ENCODE results near the gene PNRC2.
"Not testable (repeated sequence)": the region's sequence is repeated elsewhere in the genome, so short reads cannot be mapped to it uniquely, and the experiment has no call there.

The PNRC2 gene

GRCh38 chr1:23947366-23947765, 12.3 kb upstream of the PNRC2 start:
- no peak for DNase-seq (ENCODE audit: low spot score)
- no peak for FAIRE-seq

- DNase-seq (ENCODE audit: low spot score) (no peak), FAIRE-seq (no peak)
Observed at GRCh38 chr1:23953020-23953419, 6.6 kb upstream of the PNRC2 start.

- no peak for DNase-seq (ENCODE audit: low spot score)
- FAIRE-seq = no peak
Observed at GRCh38 chr1:23957096-23957495, 2.5 kb upstream of the PNRC2 start.

DNA sequence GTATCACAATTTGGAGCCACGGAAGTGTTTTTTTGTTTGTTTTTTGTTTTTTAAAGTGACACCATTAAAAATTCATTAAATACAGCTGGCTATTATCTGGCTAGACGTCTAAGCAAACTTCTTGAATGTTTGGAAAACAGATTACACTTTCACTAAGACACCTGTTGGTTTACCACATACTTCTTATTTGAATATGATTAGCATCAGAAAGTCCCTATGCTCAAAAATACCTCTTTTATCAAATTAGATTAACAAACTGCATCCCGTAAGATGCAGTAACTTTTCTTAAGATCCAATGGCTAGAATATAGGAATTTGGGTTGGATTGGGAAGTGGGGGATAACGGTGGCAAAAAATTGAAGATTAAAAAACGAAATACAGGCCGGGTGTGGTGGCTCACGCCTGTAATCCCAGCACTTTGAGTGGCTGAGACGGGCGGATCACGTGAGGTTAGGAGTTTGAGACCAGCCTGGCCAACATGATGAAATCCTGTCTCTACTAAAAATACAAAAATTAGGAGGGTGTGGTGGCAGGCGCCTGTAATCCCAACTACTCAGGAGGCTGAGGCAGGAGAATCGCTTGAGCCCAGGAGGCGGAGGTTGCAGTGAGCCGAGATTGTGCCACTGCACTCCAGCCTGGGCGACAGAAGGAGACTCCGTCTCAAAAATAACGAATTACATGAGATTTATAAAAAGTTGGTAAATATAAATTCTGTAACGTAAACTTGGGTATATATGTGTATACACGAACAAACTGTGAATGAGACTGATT, 1.4 kb upstream of the PNRC2 start:
- FAIRE-seq; DNase-seq (ENCODE audit: low spot score): not testable (repeated sequence)

DNA sequence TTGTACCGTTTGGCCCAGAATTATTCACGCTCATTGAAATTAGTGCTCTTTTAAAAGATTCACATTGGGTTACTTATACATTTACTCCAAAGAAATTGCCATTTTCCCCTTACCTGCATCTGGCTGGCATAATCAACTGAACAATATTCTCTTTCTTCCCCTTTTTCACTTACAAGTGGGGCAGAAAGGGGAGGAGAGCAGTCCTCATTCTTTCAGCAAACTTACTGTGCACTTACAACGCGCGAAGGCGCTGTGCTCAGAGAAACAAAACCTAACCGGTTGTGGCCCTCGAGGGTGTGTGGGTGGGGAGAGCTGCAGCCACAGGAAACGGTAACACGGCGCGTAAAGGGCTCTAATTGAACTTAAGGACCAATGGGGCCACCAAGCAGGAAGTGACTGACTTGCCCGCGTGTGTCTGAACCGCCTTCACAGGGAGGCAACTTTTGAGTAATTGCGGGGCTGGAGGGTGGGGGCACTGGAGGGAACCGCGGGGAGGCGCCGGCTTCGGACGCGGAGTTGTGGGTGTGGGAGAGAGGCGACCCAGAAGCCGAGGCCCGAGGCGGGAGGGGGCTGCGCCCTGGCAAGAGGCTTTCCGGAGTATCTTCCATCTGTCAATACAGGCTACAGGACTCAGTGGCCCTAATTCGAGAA, 693 bp upstream of the PNRC2 start:
- FAIRE-seq (peak; percentile 13), DNase-seq (ENCODE audit: low spot score) (peak; percentile 88)

- DNase-seq (ENCODE audit: low spot score) (no peak), FAIRE-seq (no peak)
Observed at GRCh38 chr1:23960291-23961020, 828 bp downstream of the PNRC2 start.

DNA sequence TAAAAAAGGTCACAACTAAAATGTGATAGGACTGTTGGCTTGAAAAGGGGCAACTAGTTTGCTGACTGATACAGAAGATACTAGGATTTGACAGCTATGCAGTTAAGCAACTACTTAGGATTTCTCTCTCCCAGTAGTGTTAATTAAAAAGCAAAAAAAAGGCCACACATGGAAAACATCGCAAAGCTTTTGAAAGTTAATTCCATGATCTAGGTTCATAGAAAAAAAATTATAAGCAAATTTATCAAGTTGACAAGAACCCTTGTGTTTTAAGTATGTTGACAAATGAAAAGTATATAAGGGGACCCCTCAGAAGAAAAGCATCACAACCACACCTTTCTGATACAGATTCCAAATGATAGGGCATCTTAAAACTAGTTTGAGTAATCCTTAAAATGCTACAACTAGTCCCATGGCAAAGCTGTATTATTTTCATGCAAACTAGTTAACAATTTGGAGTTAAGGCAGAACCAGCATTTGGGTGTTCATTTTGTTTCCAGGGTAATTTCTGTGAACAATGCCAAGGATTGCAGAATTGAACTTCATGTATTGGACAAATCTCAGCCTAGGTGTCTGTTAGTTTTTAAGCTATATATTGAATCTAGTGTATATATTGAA, 4.1 kb downstream of the PNRC2 start:
- no peak for DNase-seq (ENCODE audit: low spot score)
- no peak for FAIRE-seq

DNA sequence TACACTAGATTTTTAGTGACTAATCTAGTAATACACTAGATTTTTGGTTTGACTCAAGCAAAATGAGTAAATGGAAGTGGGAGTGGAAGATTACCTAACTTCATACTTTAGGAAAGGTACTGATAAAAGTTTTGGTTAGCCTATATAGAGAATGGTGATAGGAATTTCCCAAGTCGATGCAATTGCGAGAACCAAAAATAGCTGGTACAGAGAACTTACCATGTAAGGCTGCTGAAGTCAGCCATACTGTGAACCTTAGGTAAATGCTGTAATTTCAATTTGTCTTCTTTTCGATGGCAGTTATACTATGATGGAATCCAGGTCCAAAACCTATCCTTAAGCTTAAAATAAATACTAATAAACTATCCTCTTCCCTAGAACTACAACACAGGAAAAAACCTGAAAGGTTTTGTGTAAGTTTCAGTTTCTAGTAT, 4.6 kb downstream of the PNRC2 start:
- no peak for DNase-seq (ENCODE audit: low spot score)
- no peak for FAIRE-seq

- FAIRE-seq (no peak), DNase-seq (ENCODE audit: low spot score) (no peak)
Observed at GRCh38 chr1:23964790-23965740, 5.4 kb downstream of the PNRC2 start.

- DNase-seq (ENCODE audit: low spot score) = no peak
- no peak for FAIRE-seq
Observed at GRCh38 chr1:23966973-23967493, 7.4 kb downstream of the PNRC2 start.

GRCh38 chr1:23967871-23968270, 8.2 kb downstream of the PNRC2 start:
- FAIRE-seq (no peak), DNase-seq (ENCODE audit: low spot score) (no peak)

DNA sequence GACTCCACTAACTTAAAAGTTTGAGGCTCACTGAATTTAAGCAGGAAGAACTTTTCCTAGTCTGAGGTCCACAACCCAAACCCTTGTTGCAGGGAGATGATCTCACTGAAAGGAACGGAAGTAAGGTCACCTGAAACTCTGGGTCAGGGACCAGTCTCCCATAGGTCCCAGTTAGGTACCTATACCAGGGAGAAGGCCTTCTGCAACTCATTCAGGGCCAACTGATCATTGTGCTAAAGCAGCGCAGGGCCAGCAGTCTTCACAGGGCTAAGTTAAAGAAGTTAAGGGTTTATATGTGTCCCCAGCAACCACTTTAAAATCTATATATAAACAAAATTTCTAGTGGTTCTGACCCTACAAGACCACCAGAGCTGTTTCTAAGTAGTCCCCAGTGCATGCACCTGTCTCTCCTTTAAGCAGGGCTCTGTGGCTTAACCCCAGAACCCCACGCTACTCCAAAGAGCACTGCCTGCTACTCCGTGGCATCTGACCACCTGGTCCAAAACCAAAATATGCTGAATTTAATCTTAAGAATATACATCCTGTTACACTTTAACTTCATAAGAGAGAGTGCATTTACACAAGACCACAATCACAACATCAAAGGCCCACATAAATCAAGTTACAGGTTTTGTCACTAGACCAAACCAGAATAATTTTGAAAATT, 17.7 kb downstream of the PNRC2 start:
- DNase-seq (ENCODE audit: low spot score) (no peak), FAIRE-seq (no peak)

DNA sequence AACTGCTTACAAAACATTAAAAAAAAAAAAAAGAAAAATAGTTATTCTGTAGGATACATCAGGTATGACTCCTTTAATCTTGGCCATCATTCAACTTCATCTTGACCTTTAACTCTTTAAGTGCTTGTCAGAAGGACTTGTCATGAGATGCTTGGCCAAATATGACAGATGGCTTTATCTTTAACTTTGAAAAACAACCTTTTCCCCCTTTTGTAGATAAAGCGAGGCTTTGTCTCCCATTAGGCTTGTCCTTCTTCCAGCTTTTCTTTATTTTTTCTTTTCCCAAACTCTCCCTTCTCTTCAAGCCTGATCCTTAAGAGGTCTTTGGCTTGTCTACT, 18.2 kb downstream of the PNRC2 start:
- DNase-seq (ENCODE audit: low spot score) = no peak
- FAIRE-seq = no peak

DNA sequence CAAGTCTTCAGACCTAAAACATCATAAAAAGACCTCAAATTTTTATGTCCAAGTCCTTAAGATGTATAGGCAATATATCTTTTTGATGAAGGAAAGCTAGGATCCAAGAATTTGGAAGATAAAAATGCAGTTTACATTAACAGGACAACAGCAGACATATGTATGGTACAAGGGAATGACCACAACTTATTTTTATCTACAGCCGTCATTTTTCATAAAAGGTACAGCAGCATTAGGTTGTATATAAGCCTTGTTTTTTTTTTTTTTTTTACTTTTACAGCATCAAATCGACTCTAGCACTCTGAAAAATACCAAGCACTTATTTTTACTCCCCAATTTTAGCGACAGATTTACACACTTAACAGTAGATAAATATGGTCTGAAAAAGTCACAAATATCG, 19.2 kb downstream of the PNRC2 start:
- no peak for FAIRE-seq
- no peak for DNase-seq (ENCODE audit: low spot score)

GRCh38 chr1:23979387-23979880, 19.8 kb downstream of the PNRC2 start:
- DNase-seq (ENCODE audit: low spot score) (no peak), FAIRE-seq (no peak)

DNA sequence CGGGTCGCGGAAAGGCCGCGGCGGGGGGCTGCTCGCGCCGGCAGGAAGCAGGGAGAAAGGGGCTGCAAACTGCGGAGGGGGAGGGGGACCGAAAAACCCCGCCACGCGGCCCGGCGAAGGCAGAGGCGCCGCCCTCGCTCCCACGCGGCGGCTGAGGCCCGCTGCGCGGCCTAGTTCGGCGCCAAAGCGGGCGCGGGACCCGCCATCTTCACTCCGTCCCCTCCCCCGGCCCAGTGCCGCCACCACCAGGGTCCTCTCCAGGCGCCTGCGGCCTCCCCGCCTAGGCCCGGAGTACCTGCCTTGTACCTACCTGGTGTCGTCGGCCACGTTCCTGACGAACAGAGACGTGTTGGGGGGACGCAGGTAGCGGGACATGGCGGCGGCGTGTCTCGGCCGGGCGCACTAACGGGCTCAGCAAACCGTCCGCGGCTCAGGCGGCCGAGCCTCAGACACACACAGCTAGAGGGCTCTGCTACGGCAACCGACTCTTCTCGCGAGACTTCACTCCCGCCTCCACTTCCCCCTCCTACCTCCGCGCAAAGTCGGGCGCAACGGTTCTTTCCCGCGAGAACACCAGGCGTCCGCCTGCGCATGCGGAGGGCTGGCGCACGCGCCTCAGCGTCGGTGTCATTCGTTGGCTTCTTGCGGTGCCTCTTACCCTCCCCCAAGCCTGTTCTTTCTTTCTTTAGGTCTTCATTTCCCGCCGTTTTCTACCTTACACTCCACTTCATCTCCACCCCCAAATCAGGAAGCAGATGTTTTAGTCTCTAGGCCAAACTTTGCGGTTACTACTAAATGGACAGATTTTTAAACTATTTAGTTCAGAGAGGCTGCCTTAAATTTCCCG, 20.5 kb downstream of the PNRC2 start, which contains the start of gene SRSF10:
Gene SRSF10, minus strand, starts transcription at position 447 of the 847 bp plus-strand sequence. Its CDS starts 72 bp downstream, at position 375.
- FAIRE-seq = peak; percentile 69
- DNase-seq (ENCODE audit: low spot score) = peak; percentile 97

DNA sequence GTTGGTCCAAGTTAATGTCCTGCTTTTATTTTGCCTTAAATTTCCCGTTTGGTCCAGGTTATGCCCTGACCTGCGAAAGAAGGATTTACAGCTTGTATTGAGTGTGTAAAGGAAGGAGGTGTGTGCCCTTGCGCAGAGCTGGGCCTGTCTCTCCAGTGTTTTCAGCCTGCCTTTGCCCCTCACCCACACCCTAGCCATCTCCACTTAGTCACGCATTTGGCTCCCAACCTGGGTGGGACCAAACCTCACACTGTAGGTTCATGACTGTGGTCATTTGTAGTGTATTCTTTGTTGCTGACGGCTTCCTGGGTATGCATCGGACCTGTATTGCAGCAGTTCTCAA, 21.1 kb downstream of the PNRC2 start:
- no peak for FAIRE-seq
- peak; percentile 66 for DNase-seq (ENCODE audit: low spot score)

DNA sequence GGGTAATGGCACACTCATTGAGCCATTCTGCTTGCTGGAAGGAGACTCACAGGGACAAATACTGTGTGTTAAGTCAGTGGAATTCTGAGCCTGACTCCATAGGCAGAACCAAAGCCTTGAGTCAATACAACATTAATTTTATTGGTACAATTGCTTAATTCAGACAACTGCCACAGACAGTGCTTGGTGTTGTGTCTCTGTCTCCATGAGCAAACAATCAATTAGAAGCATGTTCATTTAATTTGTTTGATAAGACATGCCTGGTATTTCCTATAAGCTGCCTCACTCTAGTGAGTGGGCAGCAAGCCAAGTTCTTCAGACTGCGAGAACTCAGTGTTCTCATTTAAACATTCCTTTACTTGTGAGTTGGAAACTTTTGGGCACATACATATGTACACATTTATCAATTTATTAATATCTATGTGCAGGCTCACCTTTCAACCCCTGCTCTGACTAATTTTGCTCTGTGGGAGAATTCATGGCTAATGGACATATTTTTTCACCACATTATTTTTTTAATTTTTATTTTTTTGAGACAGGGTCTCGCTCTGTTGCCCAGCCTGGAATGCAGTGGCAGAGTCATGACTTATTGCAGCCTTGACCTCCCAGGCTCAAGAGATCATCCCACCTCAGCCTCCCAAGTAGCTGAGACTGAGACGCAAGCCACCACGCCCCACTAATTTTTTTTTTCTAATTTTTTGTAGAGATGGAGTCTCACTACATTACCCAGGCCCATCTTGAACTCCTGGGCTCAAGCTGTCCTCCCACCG, 25.0 kb downstream of the PNRC2 start:
- DNase-seq (ENCODE audit: low spot score) (no peak), FAIRE-seq (no peak)

Measured in urothelium cell line (cell line).